C4-2B (cell line): ENCODE data around the gene FBXO42.

ENCODE experiments used
- CTCF ChIP-seq: fragments of 450-650 bp; conservative IDR thresholded peaks from 2 replicates; pipeline ENCODE4 v1.5.1; 2017; ENCODE audit warnings: mild to moderate bottlenecking
- ZFX ChIP-seq: fragments of 450-650 bp; IDR thresholded peaks from 2 replicates; pipeline ENCODE4 v1.6.1; 2017

DNA sequence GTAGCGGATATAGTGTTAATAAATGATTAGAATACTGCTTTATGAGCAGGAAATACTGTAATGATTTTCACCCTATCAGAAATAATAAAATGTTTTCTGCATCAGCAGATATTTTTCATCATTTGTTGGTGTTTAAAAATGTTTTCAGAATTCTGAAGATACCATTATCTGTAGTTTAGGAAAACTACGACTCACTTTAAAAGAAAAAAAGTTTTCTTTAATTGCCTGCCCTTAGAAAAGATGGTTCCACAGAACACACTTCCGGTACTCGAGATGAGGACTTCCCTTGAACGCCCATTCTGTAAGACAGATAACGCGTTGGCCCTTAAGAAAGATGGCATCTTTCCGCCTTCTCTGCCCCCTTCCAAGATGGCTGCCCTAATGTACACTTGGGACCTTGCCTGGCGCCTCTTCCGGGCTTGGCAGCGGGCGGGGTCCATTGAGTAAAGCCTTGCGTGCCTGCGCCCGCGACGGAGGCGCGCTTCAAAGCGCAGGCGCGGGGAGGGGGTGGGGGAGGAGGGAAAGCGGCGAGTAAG, 14.5 kb upstream of the FBXO42 start, which contains the start of gene SZRD1:
- no peak for TF ChIP-seq CTCF
- TF ChIP-seq ZFX, result no peak
